ENCODE data around the gene IGFN1. TPM values are rescaled to one million over a fixed set of nuclear protein-coding genes. Genes with fewer than 3 reads are reported as not detected.

The IGFN1 gene
- total and polyA plus RNA-seq, 2 of the 8 experiments (the other 6 are each of a cell fraction or from before 2014, with no cell fraction given) = not detected

GRCh38 chr1:201230676-201231075 lies 40.1 kb downstream of the IGFN1 start:
- FAIRE-seq = no peak
- no peak overlapping the region for H3K14ac ChIP-seq (ENCODE audit: insufficient read length)
- H4K20me1 ChIP-seq (replicated peaks in 1 of 2; ENCODE audit: control insufficient read depth in 1 of 2, insufficient read depth in 2 of 2, low read length in 2 of 2) = no peaks in the 10 kb centered on the region
- H2AK5ac ChIP-seq (ENCODE audit: low read depth, low read length) = no peak overlapping the region
- H3K23ac ChIP-seq (ENCODE audit: insufficient read length) = no peak overlapping the region
- H4K5ac ChIP-seq (ENCODE audit: insufficient read length, low read depth, low read length) = no peak overlapping the region
- H2BK20ac ChIP-seq (ENCODE audit: low read length) = no peak overlapping the region
- no peak overlapping the region for H3K56ac ChIP-seq (replicated peaks; ENCODE audit: insufficient read length, low read depth, low read length)
- H3K9ac ChIP-seq (replicated peaks in 1 of 4; ENCODE audit: extremely low read depth in 1 of 4, low read depth in 3 of 4, low read length in 3 of 4) = no peak overlapping the region
- no peak overlapping the region for H4K8ac ChIP-seq (ENCODE audit: extremely low read depth, insufficient read depth, low read length)
- no peak overlapping the region for H2BK5ac ChIP-seq (ENCODE audit: low read depth, low read length)
- H3K27me3 ChIP-seq (replicated peaks in 1 of 4; ENCODE audit: control insufficient read depth in 3 of 4, extremely low read depth in 1 of 4, insufficient read depth in 3 of 4, low read length in 3 of 4) = no peaks in the 10 kb centered on the region
- no peak for DNase-seq (ENCODE audit: low read depth in 1 of 2, low spot score in 2 of 2)
- TF ChIP-seq CTBP2 (IDR thresholded peaks at IDR 0.05; ENCODE audit: borderline replicate concordance, insufficient read depth, insufficient read length, low read length) = no peak
- TF ChIP-seq KDM1A (IDR thresholded peaks at IDR 0.05; ENCODE audit: borderline replicate concordance, low read length) = no peak
- TF ChIP-seq ATF3 (IDR thresholded peaks at IDR 0.05; ENCODE audit: insufficient read depth, low read depth, low read length) = no peak
- TF ChIP-seq HDAC2 (IDR thresholded peaks at IDR 0.05; ENCODE audit: borderline replicate concordance in 1 of 2, low read depth in 2 of 2, low read length in 2 of 2) = no peak
- no peaks in the 10 kb centered on the region for H3K23me2 ChIP-seq (ENCODE audit: low read depth, low read length)
- H3K27ac ChIP-seq (ENCODE audit: low read depth, low read length) = no peak overlapping the region
- H2AFZ ChIP-seq (ENCODE audit: low read length) = no peak overlapping the region
- no peak overlapping the region for H3K18ac ChIP-seq (ENCODE audit: extremely low read depth, low read length)
- H3K4ac ChIP-seq (replicated peaks; ENCODE audit: insufficient read length, low read depth, low read length) = no peak overlapping the region
- ChIA-PET CTCF (ENCODE audit: partially characterized antibody) (interaction anchor here (1.0 to 1.8 kb wide), 4 partner anchors 16 to 258 kb away, joined by 3 to 9 read pairs (median 4); no protein-coding TSS in a partner anchor), POLR2A (ENCODE audit: partially characterized antibody) (no interaction called here)
- H2BK120ac ChIP-seq (replicated peaks; ENCODE audit: low read depth, low read length) = no peak overlapping the region
- no peaks in the 10 kb centered on the region for H3K9me3 ChIP-seq (ENCODE audit: insufficient read depth in 2 of 2, low read depth in 1 of 2, low read length in 1 of 2)
- H4K91ac ChIP-seq (replicated peaks; ENCODE audit: insufficient read length, low read length) = no peak overlapping the region
- H3K4me2 ChIP-seq (ENCODE audit: insufficient read depth in 1 of 2, low read depth in 2 of 2, low read length in 2 of 2) = no peak overlapping the region
- H3K36me3 ChIP-seq (ENCODE audit: control insufficient read depth in 2 of 4, insufficient read depth in 4 of 4, low read length in 3 of 4) = no peaks in the 10 kb centered on the region
- H3K79me1 ChIP-seq (ENCODE audit: low read depth, low read length) = no peaks in the 10 kb centered on the region
- H2BK12ac ChIP-seq (ENCODE audit: low read depth, low read length) = no peak overlapping the region
- WGBS, 2 experiments (ENCODE audit: extremely low coverage in 1 of 2, insufficient coverage in 1 of 2, insufficient read length in 1 of 2, insufficient replicate concordance in 2 of 2, low coverage in 1 of 2, low lambda C conversion rate in 2 of 2, missing lambda C conversion rate in 1 of 2) = 80% methylated on average over 4 of the region's 4 CpGs; no CpG with 5 or more reads in 1 of the 2 experiments
- H3K4me1 ChIP-seq (replicated peaks in 1 of 4; ENCODE audit: control insufficient read depth in 3 of 4, insufficient read depth in 4 of 4, low read length in 3 of 4) = no peaks in the 10 kb centered on the region
- no peaks in the 10 kb centered on the region for H3K79me2 ChIP-seq (ENCODE audit: control insufficient read depth in 1 of 2, insufficient read depth in 2 of 2, low read length in 2 of 2)
- H3K4me3 ChIP-seq (ENCODE audit: extremely low read depth in 1 of 4, insufficient read depth in 2 of 4, low read depth in 3 of 4, low read length in 4 of 4) = no peak overlapping the region
- H2BK15ac ChIP-seq (ENCODE audit: low read length) = no peak overlapping the region

Measured in H1 (cell line).